Esophagus squamous epithelium (tissue), 4 donors: ENCODE results near the gene OBSL1.

Experiments used
- POLR2A ChIP-seq, 4 donors: fragments of 450-650 bp; IDR thresholded peaks; one replicate each; pipeline ENCODE4 v1.6.1; 2017; ENCODE audit warnings: antibody characterized with exemption in 4 of 4, mild to moderate bottlenecking in 4 of 4, moderate library complexity in 3 of 4
- TF ChIP-seq, protein P1 (sequence below), 6 experiments: fragments of 450-650 bp in 4 of 6; fragments of 200-600 bp in 2 of 6; sonication (generic) in 2 of 6; IDR thresholded peaks; one replicate each; pipeline ENCODE4 v1.5.1; 2016 to 2019; ENCODE audit warnings: antibody characterized with exemption in 6 of 6, mild to moderate bottlenecking in 4 of 6, moderate library complexity in 4 of 6

DNA sequence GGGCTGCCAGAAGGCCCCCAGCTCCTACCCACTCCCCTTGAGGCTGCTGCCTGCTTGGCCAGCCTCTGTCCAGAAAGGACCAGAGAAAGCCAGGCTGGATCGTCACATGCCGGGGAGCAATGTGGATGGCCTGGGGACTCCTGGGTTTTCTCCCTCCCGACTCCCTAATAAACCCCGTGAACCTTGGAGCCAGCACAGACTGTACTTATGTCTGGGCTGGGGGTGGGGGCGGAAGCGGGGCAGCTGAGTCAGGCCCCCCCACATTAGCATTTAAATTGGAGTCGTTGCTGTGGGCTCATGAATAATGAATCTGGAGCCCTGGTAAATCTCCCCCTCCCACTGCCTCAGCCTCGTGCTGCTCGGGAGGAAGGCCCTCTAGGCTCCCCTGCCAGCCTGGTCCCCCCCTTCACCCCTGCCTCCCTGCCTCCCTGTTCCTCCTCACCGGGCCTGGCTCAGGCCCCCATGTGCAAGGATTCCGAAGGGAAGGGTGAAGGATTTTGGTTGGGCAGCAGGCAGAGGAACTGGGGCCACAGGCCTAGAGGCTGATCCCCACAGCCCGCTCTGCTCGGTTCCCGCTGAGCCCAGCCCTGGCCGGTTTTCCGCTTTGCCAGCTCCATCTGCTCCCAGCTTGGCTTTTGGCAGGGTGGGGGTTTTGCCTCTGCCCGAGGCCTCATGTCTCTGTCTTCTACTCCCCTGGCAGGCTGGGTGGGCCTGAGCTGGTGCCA, 64.4 kb downstream of the OBSL1 start:
- TF ChIP-seq, protein P1, sequence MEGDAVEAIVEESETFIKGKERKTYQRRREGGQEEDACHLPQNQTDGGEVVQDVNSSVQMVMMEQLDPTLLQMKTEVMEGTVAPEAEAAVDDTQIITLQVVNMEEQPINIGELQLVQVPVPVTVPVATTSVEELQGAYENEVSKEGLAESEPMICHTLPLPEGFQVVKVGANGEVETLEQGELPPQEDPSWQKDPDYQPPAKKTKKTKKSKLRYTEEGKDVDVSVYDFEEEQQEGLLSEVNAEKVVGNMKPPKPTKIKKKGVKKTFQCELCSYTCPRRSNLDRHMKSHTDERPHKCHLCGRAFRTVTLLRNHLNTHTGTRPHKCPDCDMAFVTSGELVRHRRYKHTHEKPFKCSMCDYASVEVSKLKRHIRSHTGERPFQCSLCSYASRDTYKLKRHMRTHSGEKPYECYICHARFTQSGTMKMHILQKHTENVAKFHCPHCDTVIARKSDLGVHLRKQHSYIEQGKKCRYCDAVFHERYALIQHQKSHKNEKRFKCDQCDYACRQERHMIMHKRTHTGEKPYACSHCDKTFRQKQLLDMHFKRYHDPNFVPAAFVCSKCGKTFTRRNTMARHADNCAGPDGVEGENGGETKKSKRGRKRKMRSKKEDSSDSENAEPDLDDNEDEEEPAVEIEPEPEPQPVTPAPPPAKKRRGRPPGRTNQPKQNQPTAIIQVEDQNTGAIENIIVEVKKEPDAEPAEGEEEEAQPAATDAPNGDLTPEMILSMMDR (IDR thresholded peaks at IDR 0.05), result no peak
- no peak for TF ChIP-seq POLR2A (IDR thresholded peaks at IDR 0.05)
